Mesothelial cell of epicardium (in vitro differentiated cells): ENCODE results near the gene ZNF488. TPM values are rescaled to one million over a fixed set of nuclear protein-coding genes. Genes with fewer than 3 reads are reported as not detected.

Experiments
- DNase-seq, 2 experiments: peaks; one replicate each; pipeline ENCODE4 v3.0.0; 2021; ENCODE audit warnings: low spot score in 2 of 2; ENCODE audit not compliant: unreplicated experiment in 2 of 2
- H3K27ac Mint-ChIP-seq: 2 replicates; pipeline ENCODE4 v1.8.0; 2021; ENCODE audit warnings: mixed read lengths
- H3K27me3 Mint-ChIP-seq: 2 replicates; pipeline ENCODE4 v1.8.0; 2021; ENCODE audit warnings: low read depth, mixed read lengths
- H3K36me3 Mint-ChIP-seq: 2 replicates; pipeline ENCODE4 v1.8.0; 2021; ENCODE audit warnings: mixed read lengths
- H3K4me1 Mint-ChIP-seq: 2 replicates; pipeline ENCODE4 v1.8.0; 2021; ENCODE audit warnings: mixed read lengths
- H3K4me3 Mint-ChIP-seq: 2 replicates; pipeline ENCODE4 v1.8.0; 2021; ENCODE audit warnings: mild to moderate bottlenecking, moderate library complexity, mixed read lengths
- H3K9me3 Mint-ChIP-seq: 2 replicates; pipeline ENCODE4 v1.8.0; 2021; ENCODE audit warnings: mixed read lengths
- total RNA-seq: library from RNA; stranded (reverse); gene quantifications from 3 replicates; pipeline ENCODE4 v1.2.1, GENCODE V29; 2021
- TF ChIP-seq, protein P1 (sequence below): fragments of 200-600 bp; sonication (generic); IDR thresholded peaks from one replicate; pipeline ENCODE4 v1.5.0; 2021; ENCODE audit warnings: antibody characterized with exemption; ENCODE audit not compliant: unreplicated experiment

ZNF488 gene
- total RNA-seq, 1 donor from 2014 or later, result 0.96 TPM

DNA sequence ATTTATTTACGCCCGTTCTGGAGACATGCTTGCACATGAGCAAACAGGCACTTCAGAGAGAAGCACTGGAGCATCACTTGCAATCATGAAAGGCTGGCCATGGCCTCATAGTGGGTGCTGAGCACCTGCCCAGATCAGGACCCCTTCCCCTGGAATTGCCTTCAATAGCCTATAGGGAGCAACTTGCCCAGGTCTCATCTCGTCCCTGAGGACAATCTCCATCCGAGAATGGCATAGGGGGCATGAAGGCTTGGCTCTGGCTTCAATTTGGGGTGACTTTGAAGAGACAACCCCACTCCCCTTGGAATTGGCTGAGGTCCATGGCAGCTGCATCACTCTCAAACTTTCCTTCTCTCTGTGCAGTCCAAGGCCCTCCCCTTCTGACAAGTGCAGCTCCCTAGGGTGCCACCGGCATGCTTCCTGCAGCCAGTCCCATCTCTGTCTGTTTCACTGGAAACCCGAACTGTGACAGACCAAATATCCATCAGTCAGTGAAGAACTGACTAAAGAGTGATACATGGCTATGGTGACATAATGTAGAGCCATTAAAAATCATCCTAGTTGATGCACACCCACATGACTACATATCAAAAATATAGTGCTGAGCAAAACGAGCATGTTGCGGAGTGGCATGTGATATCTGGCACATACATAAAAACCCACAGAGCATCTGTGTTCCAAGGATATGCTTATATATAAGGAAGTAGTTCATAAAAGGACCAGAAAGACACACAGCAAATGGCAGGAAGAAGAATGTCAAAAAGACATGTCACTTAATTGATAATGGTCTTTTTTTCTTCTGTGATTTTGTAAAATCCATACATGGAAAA lies 49.4 kb downstream of the ZNF488 start:
- TF ChIP-seq, protein P1, sequence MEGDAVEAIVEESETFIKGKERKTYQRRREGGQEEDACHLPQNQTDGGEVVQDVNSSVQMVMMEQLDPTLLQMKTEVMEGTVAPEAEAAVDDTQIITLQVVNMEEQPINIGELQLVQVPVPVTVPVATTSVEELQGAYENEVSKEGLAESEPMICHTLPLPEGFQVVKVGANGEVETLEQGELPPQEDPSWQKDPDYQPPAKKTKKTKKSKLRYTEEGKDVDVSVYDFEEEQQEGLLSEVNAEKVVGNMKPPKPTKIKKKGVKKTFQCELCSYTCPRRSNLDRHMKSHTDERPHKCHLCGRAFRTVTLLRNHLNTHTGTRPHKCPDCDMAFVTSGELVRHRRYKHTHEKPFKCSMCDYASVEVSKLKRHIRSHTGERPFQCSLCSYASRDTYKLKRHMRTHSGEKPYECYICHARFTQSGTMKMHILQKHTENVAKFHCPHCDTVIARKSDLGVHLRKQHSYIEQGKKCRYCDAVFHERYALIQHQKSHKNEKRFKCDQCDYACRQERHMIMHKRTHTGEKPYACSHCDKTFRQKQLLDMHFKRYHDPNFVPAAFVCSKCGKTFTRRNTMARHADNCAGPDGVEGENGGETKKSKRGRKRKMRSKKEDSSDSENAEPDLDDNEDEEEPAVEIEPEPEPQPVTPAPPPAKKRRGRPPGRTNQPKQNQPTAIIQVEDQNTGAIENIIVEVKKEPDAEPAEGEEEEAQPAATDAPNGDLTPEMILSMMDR, result no peak
- Mint-ChIP-seq H3K27me3 (peaks cover 52% of the 10 kb centered on the region), H3K4me3 (no peak overlapping the region), H3K27ac (no peak overlapping the region), H3K9me3 (no peaks in the 10 kb centered on the region), H3K4me1 (peaks cover 3% of the 10 kb centered on the region), H3K36me3 (no peaks in the 10 kb centered on the region)
- no peak for DNase-seq

DNA sequence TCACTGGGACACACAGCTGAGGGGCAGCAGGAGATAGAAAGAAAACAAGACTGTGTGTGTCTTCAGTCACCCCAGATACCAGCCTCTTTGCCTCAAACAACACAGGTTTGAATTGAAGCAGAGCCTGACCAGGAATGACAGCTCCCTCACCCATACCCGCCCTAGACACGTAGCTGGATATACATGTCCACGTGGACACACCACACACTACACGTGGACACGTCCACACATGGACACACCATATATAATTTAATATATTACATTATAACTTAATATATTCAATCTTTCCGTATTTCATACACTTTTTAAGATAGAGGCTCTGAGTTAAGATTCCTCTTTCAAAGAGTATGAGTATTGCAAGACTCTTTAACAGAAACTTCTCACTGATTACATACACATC lies 50.6 kb downstream of the ZNF488 start:
- no peak overlapping the region for H3K27ac Mint-ChIP-seq
- H3K4me1 Mint-ChIP-seq, result peaks cover 3% of the 10 kb centered on the region
- no peaks in the 10 kb centered on the region for H3K9me3 Mint-ChIP-seq
- no peak overlapping the region for H3K4me3 Mint-ChIP-seq
- no peak for DNase-seq
- TF ChIP-seq, protein P1, result no peak
- H3K36me3 Mint-ChIP-seq, result no peaks in the 10 kb centered on the region
- peaks cover 45% of the 10 kb centered on the region for H3K27me3 Mint-ChIP-seq

DNA sequence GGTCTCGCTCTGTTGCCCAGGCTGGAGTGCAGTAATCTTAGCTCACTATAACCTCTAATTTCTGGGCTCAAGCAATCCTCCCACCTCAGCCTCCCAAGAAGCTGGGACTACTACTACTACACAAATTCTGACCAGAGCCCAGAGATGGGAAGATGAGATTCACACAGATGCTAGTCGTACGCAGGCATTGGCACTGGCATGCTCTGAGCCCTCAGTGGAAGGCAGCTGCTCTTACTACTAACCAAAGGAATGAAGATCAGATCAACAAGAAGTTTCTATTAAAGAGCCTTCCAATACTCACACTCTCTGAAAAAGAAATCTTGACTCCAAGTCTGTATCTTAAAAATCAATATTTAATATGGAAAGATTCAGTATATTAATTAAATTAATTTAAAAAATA lies 51.1 kb downstream of the ZNF488 start:
- H3K4me1 Mint-ChIP-seq, result peaks cover 3% of the 10 kb centered on the region
- H3K4me3 Mint-ChIP-seq, result no peak overlapping the region
- H3K9me3 Mint-ChIP-seq, result no peaks in the 10 kb centered on the region
- TF ChIP-seq, protein P1, result no peak
- H3K27me3 Mint-ChIP-seq, result peaks cover 41% of the 10 kb centered on the region
- no peak for DNase-seq
- no peak overlapping the region for H3K27ac Mint-ChIP-seq
- no peaks in the 10 kb centered on the region for H3K36me3 Mint-ChIP-seq

DNA sequence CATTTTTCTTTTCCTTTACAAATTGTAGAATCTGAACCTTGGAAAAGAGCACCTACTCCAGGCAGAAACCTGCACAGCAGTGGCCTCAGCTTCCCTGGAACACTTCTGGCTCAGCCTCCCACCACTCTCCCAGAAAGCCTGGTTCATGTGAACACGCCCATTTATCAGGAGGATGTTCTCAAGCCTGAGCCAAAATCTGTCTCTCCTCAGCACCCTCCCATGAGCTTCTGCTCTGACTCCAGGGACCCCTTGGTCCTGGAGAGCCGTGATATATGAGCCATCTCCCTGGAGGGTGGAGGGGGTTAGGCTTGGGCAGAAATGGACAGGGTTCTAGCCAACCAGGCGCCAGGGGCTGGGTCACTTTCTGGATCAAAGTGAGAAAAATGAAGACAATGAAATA lies 51.7 kb downstream of the ZNF488 start:
- Mint-ChIP-seq H3K4me3 (no peak overlapping the region), H3K4me1 (peaks cover 3% of the 10 kb centered on the region), H3K27me3 (peaks cover 41% of the 10 kb centered on the region), H3K9me3 (no peaks in the 10 kb centered on the region), H3K27ac (no peak overlapping the region), H3K36me3 (no peaks in the 10 kb centered on the region)
- DNase-seq, result no peak
- TF ChIP-seq, protein P1, result no peak

DNA sequence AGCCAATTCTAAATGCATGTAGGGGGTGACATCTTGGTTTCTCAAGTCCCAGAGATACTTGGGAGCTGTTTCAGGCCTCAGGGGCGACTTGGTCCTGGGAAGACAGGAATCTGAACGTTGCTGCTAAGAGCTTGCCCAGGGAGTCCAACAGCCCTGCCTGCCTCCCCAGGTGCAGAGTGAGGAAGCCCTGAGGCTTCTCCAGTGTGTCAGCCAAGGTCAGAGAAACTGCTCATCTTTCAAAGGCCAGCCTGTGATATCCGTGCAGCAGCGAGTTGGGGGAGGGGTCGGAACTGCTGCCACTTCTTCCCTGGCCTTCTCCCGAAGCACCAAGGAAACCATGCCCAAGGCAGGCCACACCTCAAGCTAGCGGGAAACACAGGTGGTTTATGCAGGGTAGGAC lies 52.1 kb downstream of the ZNF488 start:
- Mint-ChIP-seq H3K4me3 (no peak overlapping the region), H3K4me1 (peaks cover 3% of the 10 kb centered on the region), H3K27ac (no peak overlapping the region), H3K9me3 (no peaks in the 10 kb centered on the region), H3K27me3 (peaks cover 38% of the 10 kb centered on the region), H3K36me3 (no peaks in the 10 kb centered on the region)
- DNase-seq, result no peak
- TF ChIP-seq, protein P1, result no peak
